Heart left ventricle (tissue), 13 donors: Measurements from ENCODE around the gene CD244.

Experiments
- POLR2A ChIP-seq, 2 donors: fragments of 450-650 bp; IDR thresholded peaks; one replicate each; pipeline ENCODE4 v1.6.1; 2017; ENCODE audit warnings: antibody characterized with exemption in 2 of 2, mild to moderate bottlenecking in 2 of 2, moderate library complexity in 2 of 2
- TF ChIP-seq, protein P1 (sequence below), 12 donors: fragments of 200-600 bp; sonication (generic) in 4 of 12; IDR thresholded peaks; one replicate each; pipeline versions ENCODE4 v1.5.0 to v1.8.0; 2018 to 2022; ENCODE audit warnings: antibody characterized with exemption in 12 of 12, mild to moderate bottlenecking in 5 of 12
- donor health status: ischemic (EF 13 %, LVEDD 7.1; RV severe dilation, severe dysfunction).
- donor health status: DM: no; HTN: yes; CAD: no.
- donor health status: DM: no; HTN: no; CAD: no.
- donor health status: ischemic (EF 25% LVEDD 6.9; RV normal size, moderate dysfunction).
- donor health status: ischemic (EF 25% LVEDD 5.7; RV mildly dilated, moderate dysfunction).
- donor health status: ischemic (EF 35%, LVEDD 5.7; RV mildly dilated, moderate dysfunction).
- donor health status: nonischemic (EF 11% LVEDD 7.7; RV severe dilation, severe dysfunction).
- donor health status: DM: yes; HTN: yes; CAD: no.
- donor health status: PGD.
- donor health status: ischemic (EF 29% LVEDD 5.4; RV normal size, mild dysfunction).
- donor health status: nonischemic (EF 23%, LVEDD 6.1; RV moderate dilation, normal function).

DNA sequence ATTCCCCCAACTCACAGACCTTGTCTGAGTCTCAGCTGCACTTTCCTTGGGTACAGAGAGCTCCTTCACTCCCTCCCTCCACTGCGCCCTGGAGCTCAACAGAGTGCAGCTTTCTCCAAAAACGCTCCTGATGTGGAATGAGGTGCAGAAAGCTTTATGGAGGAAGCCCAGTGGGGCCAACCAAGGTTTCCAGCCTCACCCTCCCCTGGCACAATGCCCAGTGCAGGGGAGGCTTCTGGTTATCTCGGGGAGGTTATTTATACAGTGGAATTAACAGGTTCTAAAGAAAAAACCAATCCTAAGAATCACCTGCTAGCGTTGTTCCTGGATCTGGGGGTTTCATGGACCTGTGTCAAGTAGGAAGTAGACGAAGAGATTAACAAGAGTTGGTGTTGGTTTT is 22.4 kb upstream of the CD244 start, which contains the start of gene ITLN1:
- TF ChIP-seq, protein P1, sequence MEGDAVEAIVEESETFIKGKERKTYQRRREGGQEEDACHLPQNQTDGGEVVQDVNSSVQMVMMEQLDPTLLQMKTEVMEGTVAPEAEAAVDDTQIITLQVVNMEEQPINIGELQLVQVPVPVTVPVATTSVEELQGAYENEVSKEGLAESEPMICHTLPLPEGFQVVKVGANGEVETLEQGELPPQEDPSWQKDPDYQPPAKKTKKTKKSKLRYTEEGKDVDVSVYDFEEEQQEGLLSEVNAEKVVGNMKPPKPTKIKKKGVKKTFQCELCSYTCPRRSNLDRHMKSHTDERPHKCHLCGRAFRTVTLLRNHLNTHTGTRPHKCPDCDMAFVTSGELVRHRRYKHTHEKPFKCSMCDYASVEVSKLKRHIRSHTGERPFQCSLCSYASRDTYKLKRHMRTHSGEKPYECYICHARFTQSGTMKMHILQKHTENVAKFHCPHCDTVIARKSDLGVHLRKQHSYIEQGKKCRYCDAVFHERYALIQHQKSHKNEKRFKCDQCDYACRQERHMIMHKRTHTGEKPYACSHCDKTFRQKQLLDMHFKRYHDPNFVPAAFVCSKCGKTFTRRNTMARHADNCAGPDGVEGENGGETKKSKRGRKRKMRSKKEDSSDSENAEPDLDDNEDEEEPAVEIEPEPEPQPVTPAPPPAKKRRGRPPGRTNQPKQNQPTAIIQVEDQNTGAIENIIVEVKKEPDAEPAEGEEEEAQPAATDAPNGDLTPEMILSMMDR (IDR thresholded peaks at IDR 0.05) = no peak
- no peak for TF ChIP-seq POLR2A (IDR thresholded peaks at IDR 0.05)
